ENCODE results near the gene GRIK5.

DNA sequence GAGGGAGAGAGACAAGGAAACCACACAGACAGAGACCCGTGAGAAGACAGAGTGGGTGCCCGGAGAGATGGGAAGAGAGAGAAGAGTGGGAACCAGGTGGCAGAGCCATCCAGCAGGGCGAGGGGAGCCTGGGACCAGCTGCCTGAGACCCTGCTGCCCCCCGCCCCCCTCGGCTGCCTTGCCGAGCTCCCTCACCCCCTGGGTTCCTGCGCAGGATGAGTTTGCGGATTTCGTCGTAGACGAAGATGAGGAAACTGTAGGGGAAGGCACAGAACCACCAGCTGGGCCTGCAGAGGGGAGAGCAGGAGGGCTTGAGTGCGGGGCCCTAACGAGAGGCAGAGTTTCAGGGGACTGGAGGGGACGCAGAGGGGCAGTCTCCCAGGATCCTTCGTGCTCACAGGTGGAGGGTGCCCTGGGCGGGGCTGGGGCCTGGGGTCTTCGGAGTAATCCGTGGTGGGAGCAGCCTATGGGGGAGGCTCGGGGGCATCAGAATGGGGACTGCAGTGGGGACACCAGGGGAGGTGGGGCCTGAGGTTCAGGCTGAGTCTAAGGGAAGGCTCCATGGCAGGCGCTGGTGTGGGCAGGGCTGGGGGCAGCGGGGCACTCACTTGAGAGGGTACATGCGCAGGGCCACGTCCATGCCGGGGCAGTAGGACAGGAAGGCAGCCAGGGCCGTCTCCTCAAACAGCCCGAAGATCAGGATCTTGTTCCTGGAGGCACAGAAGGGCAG is 102.8 kb downstream of the GRIK5 start:
- TF ChIP-seq, protein P1, sequence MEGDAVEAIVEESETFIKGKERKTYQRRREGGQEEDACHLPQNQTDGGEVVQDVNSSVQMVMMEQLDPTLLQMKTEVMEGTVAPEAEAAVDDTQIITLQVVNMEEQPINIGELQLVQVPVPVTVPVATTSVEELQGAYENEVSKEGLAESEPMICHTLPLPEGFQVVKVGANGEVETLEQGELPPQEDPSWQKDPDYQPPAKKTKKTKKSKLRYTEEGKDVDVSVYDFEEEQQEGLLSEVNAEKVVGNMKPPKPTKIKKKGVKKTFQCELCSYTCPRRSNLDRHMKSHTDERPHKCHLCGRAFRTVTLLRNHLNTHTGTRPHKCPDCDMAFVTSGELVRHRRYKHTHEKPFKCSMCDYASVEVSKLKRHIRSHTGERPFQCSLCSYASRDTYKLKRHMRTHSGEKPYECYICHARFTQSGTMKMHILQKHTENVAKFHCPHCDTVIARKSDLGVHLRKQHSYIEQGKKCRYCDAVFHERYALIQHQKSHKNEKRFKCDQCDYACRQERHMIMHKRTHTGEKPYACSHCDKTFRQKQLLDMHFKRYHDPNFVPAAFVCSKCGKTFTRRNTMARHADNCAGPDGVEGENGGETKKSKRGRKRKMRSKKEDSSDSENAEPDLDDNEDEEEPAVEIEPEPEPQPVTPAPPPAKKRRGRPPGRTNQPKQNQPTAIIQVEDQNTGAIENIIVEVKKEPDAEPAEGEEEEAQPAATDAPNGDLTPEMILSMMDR (IDR thresholded peaks at IDR 0.05; ENCODE audit: extremely low read depth in 1 of 2, insufficient read depth in 1 of 2, low read depth in 1 of 2, low read length in 2 of 2), result no peak
- TF ChIP-seq POLR2AphosphoS5 (IDR thresholded peaks at IDR 0.05; ENCODE audit: insufficient read depth, low read depth, low read length), result no peak
- no peak for TF ChIP-seq EZH2 (IDR thresholded peaks at IDR 0.05; ENCODE audit: borderline replicate concordance, low read depth, low read length, severe bottlenecking)
- no peak for TF ChIP-seq MAX (IDR thresholded peaks at IDR 0.05; ENCODE audit: insufficient read depth, insufficient read length)
- no peak for TF ChIP-seq POLR2A (IDR thresholded peaks at IDR 0.05; ENCODE audit: low read depth, low read length)
- no peak for TF ChIP-seq FOS (IDR thresholded peaks at IDR 0.05; ENCODE audit: borderline replicate concordance, insufficient read depth, low read length)

All from endothelial cell of umbilical vein (primary cell).